Colonic mucosa (tissue), 4 donors: Measurements from ENCODE around the gene BEX5. TPM values are rescaled to one million over a fixed set of nuclear protein-coding genes. Genes with fewer than 3 reads are reported as not detected.

Experiments
- DNase-seq: peaks from one replicate; pipeline ENCODE4 v3.0.0-alpha.2; 2020
- H3K27ac ChIP-seq: fragments of 200-600 bp; one replicate; pipeline ENCODE4 v1.8.0; 2021
- H3K27me3 ChIP-seq: fragments of 200-600 bp; one replicate; pipeline ENCODE4 v1.8.0; 2021
- H3K36me3 ChIP-seq: fragments of 200-600 bp; one replicate; pipeline ENCODE4 v1.8.0; 2021
- H3K4me1 ChIP-seq: fragments of 200-600 bp; one replicate; pipeline ENCODE4 v1.8.0; 2021; ENCODE audit warnings: mild to moderate bottlenecking
- H3K4me3 ChIP-seq: fragments of 200-600 bp; one replicate; pipeline ENCODE4 v1.8.0; 2021
- H3K9ac ChIP-seq, 2 donors: one replicate each; pipeline ENCODE4 v1.7.0; 2013; ENCODE audit warnings: control low read depth in 2 of 2, low read depth in 2 of 2, low read length in 2 of 2
- H3K9me3 ChIP-seq: fragments of 200-600 bp; one replicate; pipeline ENCODE4 v1.8.0; 2021
- CTCF ChIP-seq: fragments of 200-600 bp; IDR thresholded peaks from one replicate; pipeline ENCODE4 v1.8.0; 2022; ENCODE audit warnings: antibody characterized with exemption, mild to moderate bottlenecking
- intact Hi-C: fragments of 100-400 bp; cut with DNase I; formaldehyde crosslinking; loops from one replicate; pipeline ENCODE4 v1.14.1; 2022
- total RNA-seq, 2 donors: library from RNA; stranded (reverse); fragmentation: NEBNext Ultra II Directional in 1 of 2; extraction: Animal tissue kit (Norgen Biotek cat#: 25700) in 1 of 2; gene quantifications; one replicate each; pipeline ENCODE4 v1.2.1, GENCODE V29; 2021
- donor health status: healthy.
- donor health status: DM: no; HTN: no; CAD: no.
- donor health status: DM: no; HTN: no; CAD: no.

BEX5 gene
- total RNA-seq, 2 donors from 2014 or later: 2.0 to 2.4 TPM

GRCh38 chrX:102113367-102113766, 42.4 kb downstream of the BEX5 start:
- Histone ChIP-seq H3K27ac (no peak overlapping the region), H3K27me3 (no peaks in the 10 kb centered on the region), H3K36me3 (no peaks in the 10 kb centered on the region), H3K4me3 (no peak overlapping the region), H3K4me1 (no peaks in the 10 kb centered on the region), H3K9me3 (no peaks in the 10 kb centered on the region), H3K9ac (no peak overlapping the region)
- intact Hi-C loops: no loop called here
- TF ChIP-seq CTCF: no peak
- no peak for DNase-seq

Other genes with a start within 250 kb of the BEX5 start
- gene ZMAT1, start 223.9 kb downstream of the BEX5 start, total RNA-seq: 1 to 10 TPM; 1.2 to 1.6 TPM
- gene TCEAL2, start 30.3 kb downstream of the BEX5 start, total RNA-seq: 1 to 10 TPM in 1 of 2 donors, under 1 TPM in 1; 0.25 to 1.9 TPM
- not detected for gene TCEAL6, start 13.5 kb downstream of the BEX5 start, total RNA-seq
- not detected for gene TCP11X1, start 59.3 kb upstream of the BEX5 start, total RNA-seq
- not detected for gene NXF2, start 91.2 kb upstream of the BEX5 start, total RNA-seq